Left ventricle myocardium inferior (tissue), 1 donor: ENCODE measurements around the gene ZNF101. TPM values are rescaled to one million over a fixed set of nuclear protein-coding genes. Genes with fewer than 3 reads are reported as not detected.

Experiments used
- DNase-seq: peaks from one replicate; pipeline ENCODE4 v3.0.0-alpha.2; 2020
- H3K27ac ChIP-seq: fragments of 200-600 bp; replicated peaks from 2 replicates; pipeline ENCODE4 v1.8.0; 2021
- H3K27me3 ChIP-seq: fragments of 200-600 bp; 2 replicates; pipeline ENCODE4 v1.8.0; 2021; ENCODE audit warnings: low read depth
- H3K36me3 ChIP-seq: fragments of 200-600 bp; 2 replicates; pipeline ENCODE4 v1.8.0; 2021
- H3K4me1 ChIP-seq: fragments of 200-600 bp; 2 replicates; pipeline ENCODE4 v1.8.0; 2021
- H3K4me3 ChIP-seq: fragments of 200-600 bp; 2 replicates; pipeline ENCODE4 v1.8.0; 2021; ENCODE audit warnings: mild to moderate bottlenecking, moderate library complexity
- H3K9me3 ChIP-seq: fragments of 200-600 bp; replicated peaks from 2 replicates; pipeline ENCODE4 v1.8.0; 2021
- intact Hi-C: fragments of 100-400 bp; cut with micrococcal nuclease; formaldehyde crosslinking; loops from one replicate; pipeline ENCODE4 v1.11.0; 2022
- total RNA-seq: library from RNA; stranded (reverse); fragmentation: NEBNext Ultra II Directional; extraction: Animal tissue kit (Norgen Biotek cat#: 25700); gene quantifications from one replicate; pipeline ENCODE4 v1.2.1, GENCODE V29; 2021
- TF ChIP-seq, protein P1 (sequence below): fragments of 200-600 bp; IDR thresholded peaks from 2 replicates; pipeline ENCODE4 v1.8.0; 2021; ENCODE audit warnings: antibody characterized with exemption, mild to moderate bottlenecking, borderline replicate concordance
- donor health status: DM: no; HTN: yes; CAD: no; lungs with severe emphysema.

The ZNF101 gene
- total RNA-seq, 1 donor from 2014 or later = 4.2 TPM

- TF ChIP-seq, protein P1, sequence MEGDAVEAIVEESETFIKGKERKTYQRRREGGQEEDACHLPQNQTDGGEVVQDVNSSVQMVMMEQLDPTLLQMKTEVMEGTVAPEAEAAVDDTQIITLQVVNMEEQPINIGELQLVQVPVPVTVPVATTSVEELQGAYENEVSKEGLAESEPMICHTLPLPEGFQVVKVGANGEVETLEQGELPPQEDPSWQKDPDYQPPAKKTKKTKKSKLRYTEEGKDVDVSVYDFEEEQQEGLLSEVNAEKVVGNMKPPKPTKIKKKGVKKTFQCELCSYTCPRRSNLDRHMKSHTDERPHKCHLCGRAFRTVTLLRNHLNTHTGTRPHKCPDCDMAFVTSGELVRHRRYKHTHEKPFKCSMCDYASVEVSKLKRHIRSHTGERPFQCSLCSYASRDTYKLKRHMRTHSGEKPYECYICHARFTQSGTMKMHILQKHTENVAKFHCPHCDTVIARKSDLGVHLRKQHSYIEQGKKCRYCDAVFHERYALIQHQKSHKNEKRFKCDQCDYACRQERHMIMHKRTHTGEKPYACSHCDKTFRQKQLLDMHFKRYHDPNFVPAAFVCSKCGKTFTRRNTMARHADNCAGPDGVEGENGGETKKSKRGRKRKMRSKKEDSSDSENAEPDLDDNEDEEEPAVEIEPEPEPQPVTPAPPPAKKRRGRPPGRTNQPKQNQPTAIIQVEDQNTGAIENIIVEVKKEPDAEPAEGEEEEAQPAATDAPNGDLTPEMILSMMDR = no peak
- intact Hi-C loops = no loop called here
- H3K27me3 ChIP-seq = no peaks in the 10 kb centered on the region
- peaks cover 16% of the 10 kb centered on the region for H3K4me1 ChIP-seq
- DNase-seq = no peak
- H3K36me3 ChIP-seq = peaks cover 44% of the 10 kb centered on the region
- H3K27ac ChIP-seq = no peak overlapping the region
- peak overlapping the region; percentile 84 for H3K4me3 ChIP-seq
- no peaks in the 10 kb centered on the region for H3K9me3 ChIP-seq
Measured at GRCh38 chr19:19644054-19644388, 24.6 kb upstream of the ZNF101 start.

DNA sequence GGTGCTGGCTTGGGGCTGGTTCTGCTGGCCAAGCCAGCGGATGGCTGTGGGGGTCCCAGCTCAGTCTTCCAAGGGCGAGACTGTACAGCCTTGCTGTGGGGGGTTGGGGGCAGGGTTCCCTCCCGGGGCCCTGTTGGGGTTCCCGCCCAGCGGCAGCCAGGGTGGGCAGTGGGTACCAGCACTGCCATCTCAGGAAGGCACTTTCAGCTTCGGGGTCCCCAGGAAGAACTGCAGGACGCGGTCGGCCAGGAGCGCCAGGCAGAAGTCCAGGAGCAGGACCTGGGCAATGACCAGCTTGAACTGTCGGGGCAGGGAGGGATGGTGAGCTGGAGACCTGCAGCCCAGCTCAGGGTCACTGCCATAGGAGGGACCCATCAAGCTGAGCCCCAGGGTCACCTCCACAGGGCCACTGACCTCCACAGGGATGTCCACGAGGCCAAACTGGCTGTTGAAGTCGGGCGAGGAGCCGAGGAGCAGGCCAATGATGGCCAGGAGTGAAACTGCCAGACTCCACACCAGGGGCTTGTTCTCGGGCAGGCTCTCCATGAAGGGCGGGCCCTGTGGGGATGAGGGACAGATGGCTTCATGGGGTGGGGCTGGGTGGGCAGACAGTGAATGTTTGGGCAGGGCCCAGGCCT lies 23.3 kb upstream of the ZNF101 start:
- peaks cover 56% of the 10 kb centered on the region for H3K36me3 ChIP-seq
- intact Hi-C loops = no loop called here
- no peak for DNase-seq
- TF ChIP-seq, protein P1 = no peak
- peaks cover 16% of the 10 kb centered on the region for H3K4me1 ChIP-seq
- no peak overlapping the region for H3K4me3 ChIP-seq
- H3K9me3 ChIP-seq = no peaks in the 10 kb centered on the region
- H3K27ac ChIP-seq = no peak overlapping the region
- no peaks in the 10 kb centered on the region for H3K27me3 ChIP-seq

DNA sequence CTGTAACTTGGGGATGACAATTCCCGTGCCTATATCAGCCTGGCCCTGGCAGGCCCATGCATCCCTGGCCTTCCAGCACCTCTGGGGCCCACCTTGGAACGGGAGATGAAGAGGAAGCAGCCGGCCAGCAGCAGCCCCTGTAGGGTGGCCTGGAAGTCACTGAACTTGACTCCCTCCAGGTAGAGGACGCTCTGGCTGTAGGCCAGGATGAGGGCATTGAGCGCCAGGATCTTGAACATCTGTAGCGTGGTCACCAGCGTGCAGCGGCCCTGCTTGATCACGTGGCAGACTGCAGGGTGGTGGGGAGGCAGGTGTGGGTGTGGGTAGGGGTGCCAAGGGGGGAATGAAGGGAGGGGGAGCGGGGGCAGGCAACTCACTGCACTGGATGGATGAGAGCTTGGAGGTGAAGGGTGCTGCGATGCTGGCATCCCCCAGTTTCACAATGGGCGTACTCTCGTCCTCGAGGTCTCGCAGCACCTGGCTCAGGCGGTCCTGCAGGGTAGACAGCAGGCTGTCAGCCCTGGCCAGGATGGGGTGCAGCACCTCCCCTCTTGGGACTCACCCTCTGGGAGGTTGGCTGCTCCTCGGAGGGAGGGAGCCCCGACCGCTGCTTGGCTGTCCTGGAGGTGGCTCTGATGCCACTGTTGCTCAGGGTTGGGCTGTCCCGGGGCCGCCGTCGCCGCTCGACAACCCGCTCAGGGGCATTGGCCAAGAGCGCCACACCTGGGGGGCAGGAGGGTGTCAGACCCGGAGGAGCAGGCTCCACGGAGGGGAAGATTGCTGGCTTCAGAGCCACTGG lies 21.4 kb upstream of the ZNF101 start:
- H3K27ac ChIP-seq = no peak overlapping the region
- H3K27me3 ChIP-seq = no peaks in the 10 kb centered on the region
- TF ChIP-seq, protein P1 = no peak
- H3K4me1 ChIP-seq = peaks cover 30% of the 10 kb centered on the region
- H3K36me3 ChIP-seq = peaks cover 75% of the 10 kb centered on the region
- no peaks in the 10 kb centered on the region for H3K9me3 ChIP-seq
- intact Hi-C loops = no loop called here
- H3K4me3 ChIP-seq = no peak overlapping the region
- no peak for DNase-seq

GRCh38 chr19:19649155-19649554 lies 19.5 kb upstream of the ZNF101 start:
- peaks cover 14% of the 10 kb centered on the region for H3K4me1 ChIP-seq
- H3K4me3 ChIP-seq = no peak overlapping the region
- H3K27me3 ChIP-seq = no peaks in the 10 kb centered on the region
- DNase-seq = no peak
- H3K36me3 ChIP-seq = peaks cover 94% of the 10 kb centered on the region
- H3K27ac ChIP-seq = no peak overlapping the region
- TF ChIP-seq, protein P1 = no peak
- intact Hi-C loops = no loop called here
- no peaks in the 10 kb centered on the region for H3K9me3 ChIP-seq

DNA sequence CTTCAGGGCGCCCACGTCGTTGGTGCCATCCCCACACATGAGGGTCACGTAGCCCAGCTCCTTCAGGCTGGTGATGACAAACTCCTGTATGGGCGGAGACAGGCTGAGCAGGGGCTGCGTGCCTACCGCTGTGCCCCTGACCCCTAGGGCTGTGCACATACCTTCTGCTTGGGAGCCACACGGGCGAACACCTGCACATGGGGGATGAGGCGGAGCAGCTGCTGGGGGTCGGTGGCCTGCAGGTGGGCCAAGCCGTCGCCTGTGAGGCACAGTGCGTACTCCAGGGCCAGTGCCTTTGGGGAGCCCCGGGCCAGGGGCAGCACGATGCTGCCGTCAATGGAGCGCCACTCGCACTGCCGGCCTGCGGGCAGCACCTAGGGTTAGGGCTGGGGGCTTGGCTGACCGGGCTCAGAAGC lies 19.1 kb upstream of the ZNF101 start:
- Histone ChIP-seq H3K9me3 (no peaks in the 10 kb centered on the region), H3K27ac (no peak overlapping the region), H3K4me1 (peaks cover 14% of the 10 kb centered on the region), H3K27me3 (no peaks in the 10 kb centered on the region), H3K36me3 (peaks cover 98% of the 10 kb centered on the region), H3K4me3 (no peak overlapping the region)
- TF ChIP-seq, protein P1 = no peak
- DNase-seq = no peak
- intact Hi-C loops = no loop called here
